Calu3 (cell line): Measurements from ENCODE around the gene TMEM108. TPM values are rescaled to one million over a fixed set of nuclear protein-coding genes. Genes with fewer than 3 reads are reported as not detected.

Experiments used
- BruUV-seq: library from RNA; stranded (reverse); fragments of 400-500 nt; replicated peaks from 2 replicates; lab custom pipeline; 2021; lab: Mats Ljungman, UMichigan
- CTCF ChIA-PET: fragments of 300-600 bp; sonication (Branson Sonifier 250); formaldehyde crosslinking; loops from one replicate; lab custom pipeline; 2022; ENCODE audit warnings: antibody characterized with exemption; lab: Charles Lee
- DNase-seq: peaks from one replicate; pipeline ENCODE4 v3.0.0; 2022
- H3K27ac Mint-ChIP-seq: one replicate; pipeline ENCODE4 v1.8.0; 2022; ENCODE audit warnings: mixed read lengths; ENCODE audit not compliant: unreplicated experiment
- H3K27me3 Mint-ChIP-seq: one replicate; pipeline ENCODE4 v1.8.0; 2022; ENCODE audit warnings: mixed read lengths; ENCODE audit not compliant: unreplicated experiment
- H3K36me3 Mint-ChIP-seq: one replicate; pipeline ENCODE4 v1.8.0; 2022; ENCODE audit warnings: mild to moderate bottlenecking, moderate library complexity, mixed read lengths; ENCODE audit not compliant: insufficient read depth, unreplicated experiment
- H3K4me1 Mint-ChIP-seq: one replicate; pipeline ENCODE4 v1.8.0; 2022; ENCODE audit warnings: mild to moderate bottlenecking, low read depth, mixed read lengths; ENCODE audit not compliant: unreplicated experiment
- H3K4me3 Mint-ChIP-seq: one replicate; pipeline ENCODE4 v1.8.0; 2022; ENCODE audit warnings: mild to moderate bottlenecking, low read depth, moderate library complexity, mixed read lengths; ENCODE audit not compliant: unreplicated experiment
- H3K9me3 Mint-ChIP-seq: one replicate; pipeline ENCODE4 v1.8.0; 2022; ENCODE audit warnings: low read depth, mixed read lengths; ENCODE audit not compliant: unreplicated experiment
- intact Hi-C: fragments of 100-400 bp; cut with micrococcal nuclease; formaldehyde crosslinking; loops from one replicate; pipeline ENCODE4 v1.10.0; 2022; ENCODE audit not compliant: unreplicated experiment
- total RNA-seq: library from RNA; stranded (reverse); gene quantifications from 2 replicates; pipeline ENCODE4 v1.2.3, GENCODE V29; 2022
- TF ChIP-seq, protein P1 (sequence below): fragments of 200-600 bp; IDR thresholded peaks from one replicate; pipeline ENCODE4 v1.8.0; 2022; ENCODE audit warnings: antibody characterized with exemption; ENCODE audit not compliant: unreplicated experiment

The TMEM108 gene
- total RNA-seq, 1 experiment from 2014 or later, result not detected

DNA sequence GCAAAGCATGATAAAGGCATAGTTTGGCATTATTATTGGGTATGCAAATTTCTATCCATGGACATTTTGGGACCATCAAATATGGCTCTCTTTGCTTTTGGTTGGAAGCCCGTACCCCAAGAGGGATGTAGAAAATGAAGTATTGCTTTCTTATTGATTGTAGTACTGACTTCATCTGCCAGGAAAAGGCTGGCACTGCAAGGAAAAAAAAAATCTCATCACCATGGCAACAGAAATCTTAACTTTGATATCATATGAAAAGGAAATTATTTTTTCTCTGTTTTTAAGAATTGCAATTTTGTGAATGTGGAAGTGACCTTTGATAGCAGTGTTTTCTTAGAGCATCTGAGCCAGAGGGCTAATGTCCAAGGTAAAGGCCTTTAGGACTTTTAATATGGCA is 151.7 kb downstream of the TMEM108 start:
- H3K27me3 Mint-ChIP-seq, result peaks cover 39% of the 10 kb centered on the region
- TF ChIP-seq, protein P1, sequence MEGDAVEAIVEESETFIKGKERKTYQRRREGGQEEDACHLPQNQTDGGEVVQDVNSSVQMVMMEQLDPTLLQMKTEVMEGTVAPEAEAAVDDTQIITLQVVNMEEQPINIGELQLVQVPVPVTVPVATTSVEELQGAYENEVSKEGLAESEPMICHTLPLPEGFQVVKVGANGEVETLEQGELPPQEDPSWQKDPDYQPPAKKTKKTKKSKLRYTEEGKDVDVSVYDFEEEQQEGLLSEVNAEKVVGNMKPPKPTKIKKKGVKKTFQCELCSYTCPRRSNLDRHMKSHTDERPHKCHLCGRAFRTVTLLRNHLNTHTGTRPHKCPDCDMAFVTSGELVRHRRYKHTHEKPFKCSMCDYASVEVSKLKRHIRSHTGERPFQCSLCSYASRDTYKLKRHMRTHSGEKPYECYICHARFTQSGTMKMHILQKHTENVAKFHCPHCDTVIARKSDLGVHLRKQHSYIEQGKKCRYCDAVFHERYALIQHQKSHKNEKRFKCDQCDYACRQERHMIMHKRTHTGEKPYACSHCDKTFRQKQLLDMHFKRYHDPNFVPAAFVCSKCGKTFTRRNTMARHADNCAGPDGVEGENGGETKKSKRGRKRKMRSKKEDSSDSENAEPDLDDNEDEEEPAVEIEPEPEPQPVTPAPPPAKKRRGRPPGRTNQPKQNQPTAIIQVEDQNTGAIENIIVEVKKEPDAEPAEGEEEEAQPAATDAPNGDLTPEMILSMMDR, result no peak
- H3K36me3 Mint-ChIP-seq, result no peaks in the 10 kb centered on the region
- intact Hi-C loops, result no loop called here
- H3K4me1 Mint-ChIP-seq, result no peaks in the 10 kb centered on the region
- H3K4me3 Mint-ChIP-seq, result no peak overlapping the region
- CTCF ChIA-PET, result no interaction called here
- no peak overlapping the region for H3K27ac Mint-ChIP-seq
- no peak for DNase-seq
- BruUV-seq, result no TSS peak
- H3K9me3 Mint-ChIP-seq, result no peaks in the 10 kb centered on the region

DNA sequence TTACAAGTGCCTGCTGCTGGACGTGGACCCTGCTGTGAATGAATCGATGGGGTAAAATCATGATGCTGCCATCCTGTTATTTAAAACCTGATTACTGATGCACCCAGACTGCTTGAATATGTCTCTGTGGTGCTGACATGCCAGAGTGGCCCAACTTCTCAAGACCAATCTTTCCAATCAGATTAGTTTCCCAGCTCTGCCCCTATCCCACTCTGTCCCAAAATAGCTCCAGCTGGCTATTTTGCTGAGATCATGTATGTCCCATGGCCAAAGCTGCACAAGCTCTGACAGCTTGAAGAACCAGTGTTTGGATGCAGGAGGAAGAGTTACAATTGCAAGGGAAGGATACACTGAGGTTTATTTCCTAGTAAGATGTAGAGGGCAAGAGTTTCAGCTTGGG is 153.6 kb downstream of the TMEM108 start:
- H3K36me3 Mint-ChIP-seq, result no peaks in the 10 kb centered on the region
- no peak for DNase-seq
- H3K27ac Mint-ChIP-seq, result no peak overlapping the region
- no peaks in the 10 kb centered on the region for H3K4me1 Mint-ChIP-seq
- H3K27me3 Mint-ChIP-seq, result peaks cover 38% of the 10 kb centered on the region
- H3K9me3 Mint-ChIP-seq, result no peaks in the 10 kb centered on the region
- intact Hi-C loops, result no loop called here
- BruUV-seq, result no TSS peak
- TF ChIP-seq, protein P1, result no peak
- CTCF ChIA-PET, result interaction anchor here (0.7 to 1.3 kb wide), 2 partner anchors 8 to 78 kb away, joined by 3 read pairs; no protein-coding TSS in a partner anchor
- H3K4me3 Mint-ChIP-seq, result no peak overlapping the region

DNA sequence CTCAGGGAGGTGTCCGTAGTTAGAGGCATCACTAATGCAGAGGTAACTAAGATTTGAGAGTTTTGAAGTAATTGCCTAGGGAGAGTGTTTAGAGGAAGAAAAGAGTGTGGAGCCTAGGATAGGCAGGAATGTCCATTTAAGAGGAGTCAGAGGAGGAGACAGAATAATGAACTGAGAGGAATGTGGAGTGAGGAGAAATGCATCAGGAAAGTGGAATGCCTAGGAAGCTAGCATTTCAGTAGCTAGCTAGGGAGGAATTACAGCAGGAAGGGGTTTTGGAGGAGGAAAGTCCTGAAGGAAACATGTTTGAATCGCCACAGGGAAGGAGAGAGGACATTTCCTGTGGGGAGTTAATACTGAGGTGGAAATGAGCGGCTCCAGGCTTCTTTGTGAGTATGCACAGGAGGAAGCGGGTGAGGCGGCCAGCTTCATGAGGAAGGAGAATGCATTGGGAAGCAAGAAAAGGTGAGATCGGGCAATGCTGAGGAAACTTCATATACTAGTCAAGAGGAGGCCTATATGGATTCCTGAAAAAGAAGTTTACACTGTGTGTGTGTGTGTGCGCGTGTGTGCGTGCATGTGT is 154.3 kb downstream of the TMEM108 start:
- DNase-seq, result no peak
- no TSS peak for BruUV-seq
- no peaks in the 10 kb centered on the region for H3K4me1 Mint-ChIP-seq
- H3K4me3 Mint-ChIP-seq, result no peak overlapping the region
- TF ChIP-seq, protein P1, result no peak
- no peak overlapping the region for H3K27ac Mint-ChIP-seq
- H3K9me3 Mint-ChIP-seq, result no peaks in the 10 kb centered on the region
- CTCF ChIA-PET, result interaction anchor here (0.7 to 1.3 kb wide), 2 partner anchors 9 to 78 kb away, joined by 3 read pairs; no protein-coding TSS in a partner anchor
- intact Hi-C loops, result no loop called here
- peaks cover 44% of the 10 kb centered on the region for H3K27me3 Mint-ChIP-seq
- H3K36me3 Mint-ChIP-seq, result no peaks in the 10 kb centered on the region

DNA sequence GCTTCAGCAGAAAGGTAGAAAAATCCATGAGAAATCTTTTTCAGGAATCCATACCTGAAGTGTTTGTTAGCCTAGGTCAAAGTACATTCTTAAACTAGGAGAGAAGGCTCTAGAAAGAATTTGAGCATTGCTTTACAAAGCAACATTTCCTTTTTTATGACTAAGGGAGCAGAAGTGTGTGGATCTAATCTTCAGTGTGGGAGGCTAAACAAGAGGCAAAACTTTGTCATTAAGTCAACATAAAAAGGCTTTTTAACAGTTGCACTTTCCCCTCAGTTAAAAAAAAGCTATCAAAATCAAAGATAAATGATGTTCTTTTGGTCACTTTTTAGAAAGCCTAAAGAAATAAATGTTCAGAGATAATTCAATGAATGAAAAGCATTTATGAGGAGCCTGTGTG is 154.8 kb downstream of the TMEM108 start:
- intact Hi-C loops, result no loop called here
- TF ChIP-seq, protein P1, result no peak
- Mint-ChIP-seq H3K36me3 (no peaks in the 10 kb centered on the region), H3K9me3 (no peaks in the 10 kb centered on the region), H3K27me3 (peaks cover 47% of the 10 kb centered on the region), H3K4me3 (no peak overlapping the region), H3K4me1 (no peaks in the 10 kb centered on the region), H3K27ac (no peak overlapping the region)
- no TSS peak for BruUV-seq
- DNase-seq, result no peak
- CTCF ChIA-PET, result interaction anchor here (1.3 kb wide), 1 partner anchor 77 kb away, joined by 3 read pairs; no protein-coding TSS in a partner anchor
